ENCODE measurements around the gene CTAGE15. TPM values are rescaled to one million over a fixed set of nuclear protein-coding genes. Genes with fewer than 3 reads are reported as not detected.
"Not testable (repeated sequence)": the region's sequence is repeated elsewhere in the genome, so short reads cannot be mapped to it uniquely, and the experiment has no call there.

CTAGE15 gene, protein sequence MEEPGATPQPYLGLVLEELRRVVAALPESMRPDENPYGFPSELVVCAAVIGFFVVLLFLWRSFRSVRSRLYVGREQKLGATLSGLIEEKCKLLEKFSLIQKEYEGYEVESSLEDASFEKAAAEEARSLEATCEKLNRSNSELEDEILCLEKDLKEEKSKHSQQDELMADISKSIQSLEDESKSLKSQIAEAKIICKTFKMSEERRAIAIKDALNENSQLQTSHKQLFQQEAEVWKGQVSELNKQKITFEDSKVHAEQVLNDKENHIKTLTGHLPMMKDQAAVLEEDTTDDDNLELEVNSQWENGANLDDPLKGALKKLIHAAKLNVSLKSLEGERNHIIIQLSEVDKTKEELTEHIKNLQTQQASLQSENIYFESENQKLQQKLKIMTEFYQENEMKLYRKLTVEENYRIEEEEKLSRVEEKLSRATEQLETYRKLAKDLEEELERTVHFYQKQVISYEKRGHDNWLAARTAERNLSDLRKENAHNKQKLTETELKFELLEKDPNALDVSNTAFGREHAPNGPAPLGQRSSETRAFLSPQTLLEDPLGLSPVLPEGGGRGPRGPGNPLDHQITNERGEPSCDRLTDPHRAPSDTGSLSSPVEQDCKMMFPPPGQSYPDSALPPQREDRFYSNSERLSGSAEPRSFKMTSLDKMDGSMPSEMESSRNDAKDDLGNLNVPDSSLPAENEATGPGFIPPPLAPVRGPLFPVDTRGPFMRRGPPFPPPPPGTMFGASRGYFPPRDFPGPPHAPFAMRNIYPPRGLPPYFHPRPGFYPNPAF
- total RNA-seq, result 1 to 10 TPM in 1 of 2 donors, not detected in 1; 2.0 TPM

DNA sequence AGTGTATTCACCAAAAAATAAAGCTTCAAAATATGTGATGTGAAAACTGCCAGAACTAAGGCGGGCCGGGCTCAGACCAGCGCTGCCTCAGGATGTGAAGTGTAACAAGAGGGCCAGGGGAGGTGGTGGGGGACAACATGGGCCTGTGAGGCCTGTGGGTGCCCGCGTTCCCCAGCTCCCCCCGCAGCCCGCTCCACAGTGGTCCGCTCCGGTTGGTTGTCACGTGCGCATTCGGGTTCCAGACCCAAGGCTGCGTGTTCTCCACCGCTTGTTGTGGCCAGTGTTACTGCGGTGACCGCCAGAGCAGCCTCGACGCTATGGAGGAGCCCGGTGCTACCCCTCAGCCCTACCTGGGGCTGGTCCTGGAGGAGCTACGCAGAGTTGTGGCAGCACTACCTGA lies at the start of gene CTAGE15:
Gene CTAGE15, plus strand, starts transcription at position 301 of the 400 bp plus-strand sequence. Its CDS starts 17 bp downstream, at position 318.
- H3K36me3 ChIP-seq (replicated peaks in 1 of 2; ENCODE audit: insufficient read depth in 1 of 2, low read depth in 2 of 2); H3K27ac ChIP-seq; ATAC-seq; H3K4me1 ChIP-seq; H3K9me3 ChIP-seq; H3K27me3 ChIP-seq; intact Hi-C loops (cut with DNase I); H3K4me3 ChIP-seq; DNase-seq: not testable (repeated sequence)
- WGBS, 2 donors, result 92 to 100% methylated on average over 2 of the region's 20 CpGs

DNA sequence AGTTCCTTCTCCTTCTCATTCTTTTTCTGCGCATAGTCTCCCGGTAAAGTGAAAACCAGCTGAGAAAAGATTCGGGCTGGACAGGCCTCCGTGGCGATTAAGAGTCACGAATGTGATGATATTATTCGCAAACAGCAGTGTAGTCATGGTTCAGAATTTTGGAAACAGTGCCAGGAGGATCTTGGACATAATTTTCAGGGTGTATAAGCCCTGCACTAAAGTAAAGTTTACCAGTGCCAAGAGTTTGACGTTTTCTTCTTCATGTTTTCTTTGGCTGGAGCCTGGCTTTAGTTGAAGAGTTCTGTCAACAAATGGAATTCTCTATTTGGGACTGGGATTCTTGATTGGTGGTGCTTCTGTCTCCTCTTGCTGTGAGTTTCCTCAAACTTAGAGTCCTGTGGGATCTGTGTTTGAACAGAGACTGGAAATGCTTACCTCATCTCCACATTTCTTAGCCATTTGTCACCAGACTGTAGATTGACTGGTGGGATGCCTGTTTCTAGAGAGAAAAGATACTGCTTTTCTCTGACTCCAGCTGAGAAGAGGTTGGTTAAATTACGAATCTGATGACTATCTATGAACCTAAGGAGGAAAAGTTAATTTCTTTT lies 49.2 kb upstream of the CTAGE15 start:
- H3K9me3 ChIP-seq; ATAC-seq; H3K4me3 ChIP-seq; H3K4me1 ChIP-seq; H3K27me3 ChIP-seq; H3K36me3 ChIP-seq (replicated peaks in 1 of 2; ENCODE audit: insufficient read depth in 1 of 2, low read depth in 2 of 2); intact Hi-C loops (cut with DNase I); DNase-seq; H3K27ac ChIP-seq: not testable (repeated sequence)
- no CpG with 5 or more reads among the region's 9 CpGs for WGBS, 2 donors

- WGBS, 2 donors, result 69 to 70% methylated on average over 4 to 5 of the region's 6 CpGs
- H3K27ac ChIP-seq; H3K27me3 ChIP-seq; ATAC-seq; H3K4me1 ChIP-seq; DNase-seq; intact Hi-C loops (cut with DNase I); H3K9me3 ChIP-seq; H3K36me3 ChIP-seq (replicated peaks in 1 of 2; ENCODE audit: insufficient read depth in 1 of 2, low read depth in 2 of 2); H3K4me3 ChIP-seq: not testable (repeated sequence)
These were observed 40.3 kb upstream of the CTAGE15 start for GRCh38 chr7:143531169-143531926.

- DNase-seq; H3K4me1 ChIP-seq; H3K9me3 ChIP-seq; intact Hi-C loops (cut with DNase I); H3K4me3 ChIP-seq; H3K36me3 ChIP-seq (replicated peaks in 1 of 2; ENCODE audit: insufficient read depth in 1 of 2, low read depth in 2 of 2); H3K27ac ChIP-seq; ATAC-seq; H3K27me3 ChIP-seq: not testable (repeated sequence)
- no CpG with 5 or more reads among the region's 1 CpG for WGBS, 2 donors
These were observed 39.7 kb upstream of the CTAGE15 start for GRCh38 chr7:143531932-143532331.

GRCh38 chr7:143533213-143533839 lies 38.3 kb upstream of the CTAGE15 start:
- no CpG with 5 or more reads among the region's 6 CpGs for WGBS, 2 donors
- intact Hi-C loops (cut with DNase I); H3K27ac ChIP-seq; H3K27me3 ChIP-seq; H3K4me3 ChIP-seq; DNase-seq; H3K4me1 ChIP-seq; H3K9me3 ChIP-seq; H3K36me3 ChIP-seq (replicated peaks in 1 of 2; ENCODE audit: insufficient read depth in 1 of 2, low read depth in 2 of 2): not testable (repeated sequence)
- peak; percentile 62 for ATAC-seq

GRCh38 chr7:143536443-143536842 lies 35.2 kb upstream of the CTAGE15 start:
- ATAC-seq; H3K4me3 ChIP-seq; H3K27ac ChIP-seq; H3K4me1 ChIP-seq; intact Hi-C loops (cut with DNase I); H3K27me3 ChIP-seq; H3K36me3 ChIP-seq (replicated peaks in 1 of 2; ENCODE audit: insufficient read depth in 1 of 2, low read depth in 2 of 2); DNase-seq; H3K9me3 ChIP-seq: not testable (repeated sequence)
- 83% methylated on average over 1 of the region's 1 CpG; no CpG with 5 or more reads in 1 of the 2 donors for WGBS, 2 donors

- H3K27me3 ChIP-seq; H3K27ac ChIP-seq; intact Hi-C loops (cut with DNase I); ATAC-seq; H3K36me3 ChIP-seq (replicated peaks in 1 of 2; ENCODE audit: insufficient read depth in 1 of 2, low read depth in 2 of 2); H3K9me3 ChIP-seq; H3K4me1 ChIP-seq; H3K4me3 ChIP-seq; DNase-seq: not testable (repeated sequence)
- no CpG with 5 or more reads among the region's 7 CpGs for WGBS, 2 donors
These were observed 28.1 kb upstream of the CTAGE15 start for GRCh38 chr7:143543288-143544038.

GRCh38 chr7:143555968-143556367 lies 15.6 kb upstream of the CTAGE15 start:
- H3K4me3 ChIP-seq; H3K27me3 ChIP-seq; ATAC-seq; H3K4me1 ChIP-seq; H3K36me3 ChIP-seq (replicated peaks in 1 of 2; ENCODE audit: insufficient read depth in 1 of 2, low read depth in 2 of 2); H3K9me3 ChIP-seq; H3K27ac ChIP-seq; intact Hi-C loops (cut with DNase I); DNase-seq: not testable (repeated sequence)
- WGBS, 2 donors, result no CpG with 5 or more reads among the region's 1 CpG

- H3K9me3 ChIP-seq; H3K36me3 ChIP-seq (replicated peaks in 1 of 2; ENCODE audit: insufficient read depth in 1 of 2, low read depth in 2 of 2); H3K27me3 ChIP-seq; H3K4me1 ChIP-seq; H3K4me3 ChIP-seq; H3K27ac ChIP-seq; intact Hi-C loops (cut with DNase I): not testable (repeated sequence)
- peak in 1 of 4 donors; percentile 9 for DNase-seq
- WGBS, 2 donors, result 3 to 7% methylated on average over 3 of the region's 6 CpGs
- peak; percentile 67 for ATAC-seq
These were observed 8.3 kb upstream of the CTAGE15 start for GRCh38 chr7:143563306-143563705.

- intact Hi-C loops (cut with DNase I); H3K9me3 ChIP-seq; ATAC-seq; H3K27ac ChIP-seq; H3K36me3 ChIP-seq (replicated peaks in 1 of 2; ENCODE audit: insufficient read depth in 1 of 2, low read depth in 2 of 2); H3K4me1 ChIP-seq; H3K4me3 ChIP-seq; DNase-seq; H3K27me3 ChIP-seq: not testable (repeated sequence)
- WGBS, 2 donors, result no CpG with 5 or more reads among the region's 1 CpG
These were observed 5.6 kb upstream of the CTAGE15 start for GRCh38 chr7:143566001-143566400.
